Vagina (tissue), 2 donors: ENCODE results near the gene LARP4. TPM values are rescaled to one million over a fixed set of nuclear protein-coding genes. Genes with fewer than 3 reads are reported as not detected.
"Not testable (repeated sequence)": the region's sequence is repeated elsewhere in the genome, so short reads cannot be mapped to it uniquely, and the experiment has no call there.

Experiments
- DNase-seq, 2 donors: peaks; one replicate each; pipeline ENCODE4 v3.0.0-alpha.2; 2017; ENCODE audit errors: extremely low spot score in 2 of 2
- H3K27ac ChIP-seq: fragments of 200-600 bp; sonication (generic); one replicate; pipeline ENCODE4 v1.5.1; 2019
- H3K27me3 ChIP-seq: fragments of 200-600 bp; sonication (generic); one replicate; pipeline ENCODE4 v1.5.1; 2019
- H3K36me3 ChIP-seq, 2 donors: fragments of 200-600 bp; sonication (generic); one replicate each; pipeline ENCODE4 v1.5.1; 2017 to 2019
- H3K4me1 ChIP-seq: fragments of 200-600 bp; sonication (generic); one replicate; pipeline ENCODE4 v1.5.1; 2019
- H3K4me3 ChIP-seq, 2 donors: fragments of 200-600 bp; sonication (generic); 1 replicate in 1 of 2; 2 replicates in 1 of 2; pipeline ENCODE4 v1.5.1; 2016 to 2019
- H3K9me3 ChIP-seq: fragments of 200-600 bp; sonication (generic); one replicate; pipeline ENCODE4 v1.5.1; 2019
- CTCF ChIP-seq, 3 experiments: fragments of 450-650 bp in 2 of 3; fragments of 200-600 bp in 1 of 3; sonication (generic) in 1 of 3; IDR thresholded peaks; one replicate each; pipeline ENCODE4 v1.5.1; 2017 to 2019; ENCODE audit warnings: antibody characterized with exemption in 3 of 3, mild to moderate bottlenecking in 2 of 3, moderate library complexity in 2 of 3
- POLR2A ChIP-seq, 2 donors: fragments of 450-650 bp; IDR thresholded peaks; one replicate each; pipeline ENCODE4 v1.6.1; 2017; ENCODE audit warnings: antibody characterized with exemption in 2 of 2, mild to moderate bottlenecking in 2 of 2, moderate library complexity in 2 of 2
- POLR2AphosphoS5 ChIP-seq, 2 donors: sonication (generic); formaldehyde crosslinking; IDR thresholded peaks; one replicate each; pipeline ENCODE4 v1.9.0; 2017; ENCODE audit warnings: antibody characterized with exemption in 2 of 2, mild to moderate bottlenecking in 2 of 2, low read depth in 1 of 2; ENCODE audit not compliant: insufficient read depth in 1 of 2
- intact Hi-C: fragments of 100-400 bp; cut with DNase I; formaldehyde crosslinking; loops from one replicate; pipeline ENCODE4 v1.15.1; 2023
- total RNA-seq: library from RNA; depleted of rRNA; stranded (reverse); fragments of >200 nt; gene quantifications from one replicate; pipeline ENCODE4 v1.2.3, GENCODE V29; 2016

LARP4 gene
- total RNA-seq, 1 donor from 2014 or later: 38.5 TPM

- Histone ChIP-seq H3K4me3 (no peak overlapping the region), H3K27me3 (no peaks in the 10 kb centered on the region), H3K9me3 (no peaks in the 10 kb centered on the region), H3K27ac (no peak overlapping the region), H3K36me3 (peaks cover 0 to 9% of the 10 kb centered on the region in 2 donors), H3K4me1 (no peaks in the 10 kb centered on the region)
- DNase-seq: no peak
- intact Hi-C loops: no loop called here
- no peak for TF ChIP-seq POLR2A (IDR thresholded peaks at IDR 0.05)
- no peak for TF ChIP-seq POLR2AphosphoS5 (IDR thresholded peaks at IDR 0.05; ENCODE audit: insufficient read depth in 1 of 2, low read depth in 1 of 2)
- TF ChIP-seq CTCF (IDR thresholded peaks at IDR 0.05): no peak
Observed at GRCh38 chr12:50415899-50416479, 15.3 kb downstream of the LARP4 start.

- H3K27me3 ChIP-seq: no peaks in the 10 kb centered on the region
- no peaks in the 10 kb centered on the region for H3K4me1 ChIP-seq
- H3K36me3 ChIP-seq: peaks cover 0 to 9% of the 10 kb centered on the region in 2 donors
- TF ChIP-seq POLR2AphosphoS5 (IDR thresholded peaks at IDR 0.05; ENCODE audit: insufficient read depth in 1 of 2, low read depth in 1 of 2) (no peak), POLR2A (IDR thresholded peaks at IDR 0.05) (no peak), CTCF (IDR thresholded peaks at IDR 0.05) (no peak)
- no peaks in the 10 kb centered on the region for H3K9me3 ChIP-seq
- intact Hi-C loops: no loop called here
- no peak for DNase-seq
- no peak overlapping the region for H3K4me3 ChIP-seq
- no peak overlapping the region for H3K27ac ChIP-seq
Observed at GRCh38 chr12:50419112-50419909, 18.6 kb downstream of the LARP4 start.

- H3K9me3 ChIP-seq, intact Hi-C loops, H3K27ac ChIP-seq, DNase-seq, H3K4me1 ChIP-seq, H3K36me3 ChIP-seq, H3K27me3 ChIP-seq, H3K4me3 ChIP-seq: not testable (repeated sequence)
Observed at GRCh38 chr12:50422855-50423254, 22.2 kb downstream of the LARP4 start.

- not testable (repeated sequence) for H3K36me3 ChIP-seq, DNase-seq
Observed at GRCh38 chr12:50423342-50423741, 22.7 kb downstream of the LARP4 start.

GRCh38 chr12:50425589-50426258 is 25.0 kb downstream of the LARP4 start:
- Histone ChIP-seq H3K27ac (no peak overlapping the region), H3K27me3 (no peaks in the 10 kb centered on the region), H3K36me3 (peaks cover 0 to 19% of the 10 kb centered on the region in 2 donors), H3K4me3 (no peak overlapping the region), H3K9me3 (no peaks in the 10 kb centered on the region), H3K4me1 (no peaks in the 10 kb centered on the region)
- TF ChIP-seq CTCF (IDR thresholded peaks at IDR 0.05) (no peak), POLR2AphosphoS5 (IDR thresholded peaks at IDR 0.05; ENCODE audit: insufficient read depth in 1 of 2, low read depth in 1 of 2) (no peak), POLR2A (IDR thresholded peaks at IDR 0.05) (no peak)
- intact Hi-C loops: no loop called here
- DNase-seq: no peak

More at GRCh38 chr12:50423342-50423741, 22.7 kb downstream of the LARP4 start:
- H3K27ac ChIP-seq, H3K27me3 ChIP-seq, H3K9me3 ChIP-seq, H3K4me1 ChIP-seq, intact Hi-C loops, H3K4me3 ChIP-seq: not testable (repeated sequence)

GRCh38 chr12:50431656-50432055 is 31.0 kb downstream of the LARP4 start:
- H3K27me3 ChIP-seq, H3K4me3 ChIP-seq, intact Hi-C loops, H3K4me1 ChIP-seq, H3K27ac ChIP-seq, DNase-seq, H3K9me3 ChIP-seq: not testable (repeated sequence)
- peaks cover 0 to 68% of the 10 kb centered on the region in 2 donors for H3K36me3 ChIP-seq
